NT2/D1 (cell line): ENCODE results near the gene YIPF5.

Source experiments
- YY1 ChIP-seq: IDR thresholded peaks from 2 replicates; pipeline ENCODE4 v1.6.1; 2011; ENCODE audit not compliant: insufficient read length, insufficient read depth
- ZNF274 ChIP-seq: IDR thresholded peaks from 2 replicates; pipeline ENCODE4 v1.6.1; 2011; ENCODE audit warnings: mild to moderate bottlenecking, low read depth, low read length

DNA sequence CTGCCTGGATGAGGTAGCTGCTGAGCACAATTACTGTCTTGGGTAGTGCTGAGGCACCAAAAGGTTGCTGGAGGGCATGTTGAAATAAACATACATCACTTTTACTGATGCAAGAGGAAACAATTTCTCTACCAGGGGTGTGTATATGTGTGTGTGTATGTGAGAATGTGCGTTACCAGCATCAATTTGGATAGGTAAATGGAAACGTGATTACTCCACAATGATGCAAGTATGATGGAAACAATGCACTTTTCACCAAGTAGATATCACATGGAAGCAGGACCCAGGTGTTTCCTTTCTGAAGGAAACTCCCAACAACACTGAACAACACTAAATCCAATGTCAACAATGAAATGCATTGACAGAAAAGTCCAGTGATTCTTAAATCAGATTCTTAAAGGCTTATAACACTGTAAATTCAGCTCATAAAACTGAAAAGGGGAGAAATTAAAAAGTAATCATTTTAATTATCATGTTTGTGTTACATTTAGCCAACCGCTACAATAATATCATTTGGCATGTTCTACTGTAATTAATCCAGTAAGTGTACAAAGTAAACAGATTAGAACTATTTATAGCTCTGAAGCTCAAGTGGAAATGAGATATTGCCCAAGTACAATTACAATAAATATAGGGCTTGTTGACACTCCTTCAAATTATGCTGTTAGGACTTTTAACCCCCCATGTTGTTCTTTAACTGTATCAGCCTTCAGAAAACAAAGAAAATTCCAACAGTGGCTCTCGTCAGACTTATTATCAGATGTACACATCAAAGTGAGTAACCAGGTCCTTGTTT is 25.3 kb downstream of the YIPF5 start:
- TF ChIP-seq YY1 (no peak), ZNF274 (no peak)
